HL-60 (cell line): Measurements from ENCODE around the gene MOB1B.
A peak's percentile ranks its signal among the peaks of the same experiment; 100 is the strongest.
"Not testable (repeated sequence)": the region's sequence is repeated elsewhere in the genome, so short reads cannot be mapped to it uniquely, and the experiment has no call there.

Source experiments
- GABPA ChIP-seq: IDR thresholded peaks from 2 replicates; pipeline ENCODE4 v1.6.1; 2012; ENCODE audit warnings: low read depth
- POLR2AphosphoS5 ChIP-seq: IDR thresholded peaks from 2 replicates; pipeline ENCODE4 v1.6.1; 2012; ENCODE audit warnings: low read depth
- SPI1 ChIP-seq: IDR thresholded peaks from 2 replicates; pipeline ENCODE4 v1.6.1; 2012; ENCODE audit warnings: low read depth, mild to moderate bottlenecking, borderline replicate concordance
- TF ChIP-seq, protein P1 (sequence below): IDR thresholded peaks from one replicate; pipeline ENCODE4 v1.5.1; 2011; ENCODE audit warnings: low read length, control low read depth, inconsistent platforms; ENCODE audit not compliant: insufficient read depth
- TF ChIP-seq, protein P2 (sequence below): IDR thresholded peaks from 2 replicates; pipeline ENCODE4 v1.6.1; 2012; ENCODE audit warnings: low read depth; ENCODE audit not compliant: insufficient replicate concordance

DNA sequence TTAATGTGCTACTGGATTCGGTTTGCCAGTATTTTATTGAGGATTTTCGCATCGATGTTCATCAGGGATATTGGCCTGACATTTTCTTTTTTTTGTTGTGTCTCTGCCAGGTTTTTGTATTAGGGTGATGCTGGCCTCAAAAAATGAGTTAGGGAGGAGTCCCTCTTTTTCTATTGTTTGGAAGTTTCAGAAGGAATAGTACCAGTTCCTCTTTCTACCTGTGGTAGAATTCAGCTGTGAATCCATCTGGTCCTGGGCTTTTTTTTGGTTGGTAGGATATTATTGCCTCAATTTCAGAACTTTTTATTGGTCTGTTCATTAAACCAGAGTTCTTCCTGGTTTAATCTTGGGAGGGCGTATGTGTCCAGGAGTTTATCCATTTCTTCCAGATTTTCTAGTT, 99.2 kb downstream of the MOB1B start:
- TF ChIP-seq POLR2AphosphoS5, GABPA: not testable (repeated sequence)
- TF ChIP-seq, protein P1, sequence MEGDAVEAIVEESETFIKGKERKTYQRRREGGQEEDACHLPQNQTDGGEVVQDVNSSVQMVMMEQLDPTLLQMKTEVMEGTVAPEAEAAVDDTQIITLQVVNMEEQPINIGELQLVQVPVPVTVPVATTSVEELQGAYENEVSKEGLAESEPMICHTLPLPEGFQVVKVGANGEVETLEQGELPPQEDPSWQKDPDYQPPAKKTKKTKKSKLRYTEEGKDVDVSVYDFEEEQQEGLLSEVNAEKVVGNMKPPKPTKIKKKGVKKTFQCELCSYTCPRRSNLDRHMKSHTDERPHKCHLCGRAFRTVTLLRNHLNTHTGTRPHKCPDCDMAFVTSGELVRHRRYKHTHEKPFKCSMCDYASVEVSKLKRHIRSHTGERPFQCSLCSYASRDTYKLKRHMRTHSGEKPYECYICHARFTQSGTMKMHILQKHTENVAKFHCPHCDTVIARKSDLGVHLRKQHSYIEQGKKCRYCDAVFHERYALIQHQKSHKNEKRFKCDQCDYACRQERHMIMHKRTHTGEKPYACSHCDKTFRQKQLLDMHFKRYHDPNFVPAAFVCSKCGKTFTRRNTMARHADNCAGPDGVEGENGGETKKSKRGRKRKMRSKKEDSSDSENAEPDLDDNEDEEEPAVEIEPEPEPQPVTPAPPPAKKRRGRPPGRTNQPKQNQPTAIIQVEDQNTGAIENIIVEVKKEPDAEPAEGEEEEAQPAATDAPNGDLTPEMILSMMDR = not testable (repeated sequence)
- TF ChIP-seq, protein P2, sequence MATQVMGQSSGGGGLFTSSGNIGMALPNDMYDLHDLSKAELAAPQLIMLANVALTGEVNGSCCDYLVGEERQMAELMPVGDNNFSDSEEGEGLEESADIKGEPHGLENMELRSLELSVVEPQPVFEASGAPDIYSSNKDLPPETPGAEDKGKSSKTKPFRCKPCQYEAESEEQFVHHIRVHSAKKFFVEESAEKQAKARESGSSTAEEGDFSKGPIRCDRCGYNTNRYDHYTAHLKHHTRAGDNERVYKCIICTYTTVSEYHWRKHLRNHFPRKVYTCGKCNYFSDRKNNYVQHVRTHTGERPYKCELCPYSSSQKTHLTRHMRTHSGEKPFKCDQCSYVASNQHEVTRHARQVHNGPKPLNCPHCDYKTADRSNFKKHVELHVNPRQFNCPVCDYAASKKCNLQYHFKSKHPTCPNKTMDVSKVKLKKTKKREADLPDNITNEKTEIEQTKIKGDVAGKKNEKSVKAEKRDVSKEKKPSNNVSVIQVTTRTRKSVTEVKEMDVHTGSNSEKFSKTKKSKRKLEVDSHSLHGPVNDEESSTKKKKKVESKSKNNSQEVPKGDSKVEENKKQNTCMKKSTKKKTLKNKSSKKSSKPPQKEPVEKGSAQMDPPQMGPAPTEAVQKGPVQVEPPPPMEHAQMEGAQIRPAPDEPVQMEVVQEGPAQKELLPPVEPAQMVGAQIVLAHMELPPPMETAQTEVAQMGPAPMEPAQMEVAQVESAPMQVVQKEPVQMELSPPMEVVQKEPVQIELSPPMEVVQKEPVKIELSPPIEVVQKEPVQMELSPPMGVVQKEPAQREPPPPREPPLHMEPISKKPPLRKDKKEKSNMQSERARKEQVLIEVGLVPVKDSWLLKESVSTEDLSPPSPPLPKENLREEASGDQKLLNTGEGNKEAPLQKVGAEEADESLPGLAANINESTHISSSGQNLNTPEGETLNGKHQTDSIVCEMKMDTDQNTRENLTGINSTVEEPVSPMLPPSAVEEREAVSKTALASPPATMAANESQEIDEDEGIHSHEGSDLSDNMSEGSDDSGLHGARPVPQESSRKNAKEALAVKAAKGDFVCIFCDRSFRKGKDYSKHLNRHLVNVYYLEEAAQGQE = not testable (repeated sequence)
- peak; percentile 51; the same call in 1 of the 2 replicates for TF ChIP-seq SPI1
